Prostate gland (tissue), 2 donors: ENCODE data around the gene STAB2. TPM values are rescaled to one million over a fixed set of nuclear protein-coding genes. Genes with fewer than 3 reads are reported as not detected.

ENCODE experiments used
- DNase-seq: peaks from one replicate; pipeline ENCODE4 v3.0.0-alpha.2; 2019; ENCODE audit warnings: low spot score
- H3K27ac ChIP-seq, 2 donors: fragments of 200-600 bp; sonication (generic); 2 replicates each; pipeline ENCODE4 v1.5.1; 2017 to 2019
- H3K27me3 ChIP-seq: fragments of 200-600 bp; sonication (generic); replicated peaks from 2 replicates; pipeline ENCODE4 v1.5.1; 2019; ENCODE audit not compliant: insufficient read depth
- H3K36me3 ChIP-seq, 2 donors: fragments of 200-600 bp; sonication (generic); 1 replicate in 1 of 2; 2 replicates in 1 of 2; pipeline versions ENCODE4 v1.5.1 to v1.8.1; 2017 to 2019
- H3K4me1 ChIP-seq: fragments of 200-600 bp; sonication (generic); replicated peaks from 2 replicates; pipeline ENCODE4 v1.5.1; 2019
- H3K4me3 ChIP-seq, 2 donors: fragments of 200-600 bp; sonication (generic); 2 replicates each; pipeline ENCODE4 v1.5.1; 2017 to 2019
- H3K9me3 ChIP-seq: fragments of 200-600 bp; sonication (generic); 2 replicates; pipeline ENCODE4 v1.5.1; 2017
- CTCF ChIP-seq, 4 experiments: fragments of 200-600 bp in 2 of 4; fragments of 450-650 bp in 2 of 4; sonication (generic) in 2 of 4; IDR thresholded peaks; 1 replicate in 3 of 4; 2 replicates in 1 of 4; pipeline ENCODE4 v1.5.1; 2016 to 2019; ENCODE audit warnings: antibody characterized with exemption in 4 of 4, mild to moderate bottlenecking in 2 of 4, moderate library complexity in 2 of 4
- POLR2A ChIP-seq: fragments of 450-650 bp; IDR thresholded peaks from one replicate; pipeline ENCODE4 v1.6.1; 2016; ENCODE audit warnings: antibody characterized with exemption, mild to moderate bottlenecking
- POLR2AphosphoS5 ChIP-seq: sonication (generic); formaldehyde crosslinking; IDR thresholded peaks from one replicate; pipeline ENCODE4 v1.6.1; 2017; ENCODE audit warnings: antibody characterized with exemption
- WGBS: methylation state at CpG from one replicate; pipeline ENCODE4 v1.1.5; 2018; 5-methylcytosine and 5-hydroxymethylcytosine counted together
- intact Hi-C: fragments of 100-400 bp; cut with DNase I; formaldehyde crosslinking; loops from one replicate; pipeline ENCODE4 v1.14.2; 2022
- total RNA-seq, 2 donors: library from RNA; depleted of rRNA; stranded (reverse); fragments of >200 nt; gene quantifications; one replicate each; pipeline ENCODE4 v1.1.0, GENCODE V29; 2016

STAB2 gene
- total RNA-seq, 2 donors from 2014 or later: 0.62 TPM; not detected in 1

- Histone ChIP-seq H3K9me3 (no peaks in the 10 kb centered on the region), H3K27ac (no peak overlapping the region), H3K4me3 (no peak overlapping the region), H3K27me3 (no peaks in the 10 kb centered on the region), H3K36me3 (no peaks in the 10 kb centered on the region), H3K4me1 (no peaks in the 10 kb centered on the region)
- TF ChIP-seq POLR2A: no peak
- TF ChIP-seq CTCF (IDR thresholded peaks at IDR 0.05): no peak
- no peak for TF ChIP-seq POLR2AphosphoS5
- 46% methylated on average over 1 of the region's 1 CpG for WGBS
- intact Hi-C loops: no loop called here
- DNase-seq: no peak
These were observed 20.7 kb upstream of the STAB2 start for GRCh38 chr12:103566398-103566797.

- 82% methylated on average over 1 of the region's 1 CpG for WGBS
- Histone ChIP-seq H3K27me3 (no peaks in the 10 kb centered on the region), H3K36me3 (no peaks in the 10 kb centered on the region), H3K27ac (no peak overlapping the region), H3K9me3 (no peaks in the 10 kb centered on the region), H3K4me1 (no peaks in the 10 kb centered on the region), H3K4me3 (no peak overlapping the region)
- no peak for TF ChIP-seq POLR2AphosphoS5
- no peak for TF ChIP-seq POLR2A
- no peak for TF ChIP-seq CTCF (IDR thresholded peaks at IDR 0.05)
- intact Hi-C loops: no loop called here
- no peak for DNase-seq
These were observed 17.8 kb upstream of the STAB2 start for GRCh38 chr12:103569278-103569677.

DNA sequence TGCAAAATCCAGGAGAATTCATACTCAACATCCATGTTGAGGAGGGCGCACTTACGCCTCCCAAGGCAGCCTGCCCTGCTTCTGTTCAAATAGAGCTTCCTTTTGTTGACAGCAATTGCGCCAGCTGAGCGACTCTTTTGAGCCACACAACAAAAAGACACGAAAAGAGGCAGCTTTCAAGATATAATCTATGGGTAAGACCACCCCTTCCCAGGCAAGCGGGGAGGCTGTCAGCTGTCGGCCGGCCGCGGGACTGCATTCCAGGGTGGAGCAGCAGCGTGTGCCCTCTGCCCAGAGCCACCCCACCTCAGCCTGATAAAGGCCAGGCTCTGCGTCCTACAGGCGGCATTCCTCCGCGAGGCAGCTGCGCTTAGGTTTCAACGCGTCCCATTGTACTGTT lies 15.8 kb upstream of the STAB2 start:
- no peaks in the 10 kb centered on the region for H3K9me3 ChIP-seq
- WGBS: 10% methylated on average over 18 of the region's 18 CpGs
- H3K4me3 ChIP-seq: no peak overlapping the region
- H3K27me3 ChIP-seq: no peaks in the 10 kb centered on the region
- TF ChIP-seq POLR2AphosphoS5 (no peak), CTCF (IDR thresholded peaks at IDR 0.05) (no peak), POLR2A (no peak)
- H3K27ac ChIP-seq: no peak overlapping the region
- no peaks in the 10 kb centered on the region for H3K4me1 ChIP-seq
- no peaks in the 10 kb centered on the region for H3K36me3 ChIP-seq
- intact Hi-C loops: no loop called here
- no peak for DNase-seq

DNA sequence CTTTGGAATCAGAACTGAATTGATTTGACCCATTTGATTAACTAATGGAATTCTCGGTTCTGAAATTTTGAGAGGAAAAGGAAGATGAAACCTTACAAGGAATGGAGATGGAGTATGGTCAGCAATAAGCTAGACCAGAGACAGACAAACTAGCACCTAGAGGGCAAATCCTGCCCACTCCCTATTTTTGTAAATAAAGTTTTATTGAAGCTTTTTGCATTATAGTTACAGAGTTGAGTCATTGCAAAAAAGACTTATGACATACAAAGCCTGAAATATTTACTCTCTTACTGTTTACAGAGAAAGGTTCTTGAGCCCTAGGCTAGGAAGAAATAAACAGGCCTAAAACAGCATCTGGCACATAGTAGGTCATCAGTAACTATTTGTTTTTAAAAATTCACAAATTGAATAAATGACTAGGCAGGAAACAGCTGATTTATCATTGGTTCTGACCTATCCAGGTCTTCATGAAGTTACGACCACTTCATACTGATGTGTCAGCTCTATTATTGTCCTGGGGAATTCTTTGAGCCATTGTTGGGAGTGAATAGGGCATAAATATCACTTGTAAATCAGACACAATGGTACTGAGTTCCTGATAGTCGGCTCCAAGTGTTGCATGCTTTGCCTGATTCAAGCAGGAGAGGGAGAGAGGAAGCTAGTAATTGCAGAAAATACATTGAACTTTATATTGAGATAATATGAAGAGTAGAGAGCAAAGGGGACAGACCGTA lies 14.6 kb upstream of the STAB2 start:
- TF ChIP-seq POLR2A: no peak
- TF ChIP-seq CTCF (IDR thresholded peaks at IDR 0.05): no peak
- no peak for TF ChIP-seq POLR2AphosphoS5
- no peak overlapping the region for H3K27ac ChIP-seq
- H3K27me3 ChIP-seq: no peaks in the 10 kb centered on the region
- WGBS: 74% methylated on average over 4 of the region's 4 CpGs
- DNase-seq: no peak
- no peak overlapping the region for H3K4me3 ChIP-seq
- no peaks in the 10 kb centered on the region for H3K9me3 ChIP-seq
- H3K4me1 ChIP-seq: no peaks in the 10 kb centered on the region
- no peaks in the 10 kb centered on the region for H3K36me3 ChIP-seq
- intact Hi-C loops: no loop called here

GRCh38 chr12:103573185-103573584 lies 13.9 kb upstream of the STAB2 start:
- H3K36me3 ChIP-seq: no peaks in the 10 kb centered on the region
- H3K27me3 ChIP-seq: no peaks in the 10 kb centered on the region
- intact Hi-C loops: no loop called here
- no peak overlapping the region for H3K27ac ChIP-seq
- DNase-seq: no peak
- H3K4me1 ChIP-seq: no peaks in the 10 kb centered on the region
- WGBS: 63% methylated on average over 3 of the region's 3 CpGs
- H3K4me3 ChIP-seq: no peak overlapping the region
- TF ChIP-seq POLR2A (no peak), CTCF (IDR thresholded peaks at IDR 0.05) (no peak), POLR2AphosphoS5 (no peak)
- H3K9me3 ChIP-seq: no peaks in the 10 kb centered on the region
